T-cell (primary cell): ENCODE results near the gene SMARCB1. TPM values are rescaled to one million over a fixed set of nuclear protein-coding genes. Genes with fewer than 3 reads are reported as not detected.

Source experiments
- ATAC-seq, 4 experiments: fragments of 200-7000 bp in 3 of 4; fragments of 150-1000 bp in 1 of 4; cut with Tn5 transposase; replicated peaks in 1 of 4; 1 replicate in 3 of 4; 2 replicates in 1 of 4; pipeline ENCODE4 v1.10.0; 2021; ENCODE audit warnings: moderate library complexity in 3 of 4, mild to moderate bottlenecking in 2 of 4, moderate number of reproducible peaks in 1 of 4
- CTCF ChIA-PET, 2 donors: fragments of 300-600 bp; sonication (Branson Sonifier 250); formaldehyde crosslinking; loops; one replicate each; lab custom pipeline; 2022; ENCODE audit warnings: antibody characterized with exemption in 2 of 2; lab: Charles Lee
- POLR2A ChIA-PET, 2 donors: fragments of 300-600 bp; sonication (Branson Sonifier 250); formaldehyde crosslinking; loops; one replicate each; lab custom pipeline; 2022; ENCODE audit warnings: antibody characterized with exemption in 2 of 2; lab: Charles Lee
- DNase-seq, 35 experiments: peaks; one replicate each; pipeline versions ENCODE4 v3.0.0 to v3.0.0-alpha.2; 2013 to 2023
- H3K27ac ChIP-seq: one replicate; pipeline ENCODE4 v1.5.1; 2013; ENCODE audit warnings: low read length
- H3K27me3 ChIP-seq, 2 experiments: replicated peaks in 1 of 2; 1 replicate in 1 of 2; 2 replicates in 1 of 2; pipeline versions ENCODE4 v1.6.1 to v1.7.0; 2013; ENCODE audit warnings: low read length in 1 of 2, mixed read lengths in 1 of 2; ENCODE audit not compliant: control insufficient read depth in 2 of 2, insufficient read depth in 2 of 2; ENCODE audit errors: extremely low read depth in 1 of 2
- H3K36me3 ChIP-seq, 2 donors: 1 replicate in 1 of 2; 2 replicates in 1 of 2; pipeline versions ENCODE4 v1.6.1 to v1.7.0; 2013; ENCODE audit warnings: low read length in 1 of 2; ENCODE audit not compliant: control insufficient read depth in 2 of 2, insufficient read depth in 1 of 2; ENCODE audit errors: extremely low read depth in 1 of 2
- H3K4me1 ChIP-seq, 2 experiments: 1 replicate in 1 of 2; 2 replicates in 1 of 2; pipeline versions ENCODE4 v1.6.1 to v1.7.0; 2013; ENCODE audit warnings: low read length in 2 of 2, mixed read lengths in 1 of 2; ENCODE audit not compliant: insufficient read depth in 2 of 2, control insufficient read depth in 1 of 2; ENCODE audit errors: extremely low read depth in 1 of 2
- H3K4me3 ChIP-seq, 2 donors: 1 replicate in 1 of 2; 2 replicates in 1 of 2; pipeline versions ENCODE4 v1.5.1 to v1.7.0; 2013; ENCODE audit warnings: mild to moderate bottlenecking in 2 of 2, low read length in 1 of 2, moderate library complexity in 1 of 2; ENCODE audit not compliant: control insufficient read depth in 1 of 2; ENCODE audit errors: extremely low read depth in 1 of 2
- H3K9me3 ChIP-seq: 2 replicates; pipeline ENCODE4 v1.7.0; 2013
- H3K27ac Mint-ChIP-seq, 2 donors: one replicate each; pipeline ENCODE4 v1.8.0; 2020 to 2021; ENCODE audit warnings: mild to moderate bottlenecking in 2 of 2, mixed read lengths in 2 of 2
- H3K27me3 Mint-ChIP-seq, 2 donors: one replicate each; pipeline ENCODE4 v1.8.0; 2021 to 2022; ENCODE audit warnings: mixed read lengths in 2 of 2
- H3K36me3 Mint-ChIP-seq: one replicate; pipeline ENCODE4 v1.8.0; 2021; ENCODE audit warnings: mixed read lengths
- H3K4me1 Mint-ChIP-seq, 3 donors: one replicate each; pipeline ENCODE4 v1.8.0; 2020 to 2022; ENCODE audit warnings: mixed read lengths in 3 of 3, mild to moderate bottlenecking in 1 of 3
- H3K4me3 Mint-ChIP-seq, 3 donors: one replicate each; pipeline ENCODE4 v1.8.0; 2020 to 2022; ENCODE audit warnings: mild to moderate bottlenecking in 3 of 3, mixed read lengths in 3 of 3, moderate library complexity in 3 of 3
- H3K9me3 Mint-ChIP-seq, 3 donors: one replicate each; pipeline ENCODE4 v1.8.0; 2020 to 2022; ENCODE audit warnings: mixed read lengths in 3 of 3
- WGBS: methylation state at CpG from one replicate; pipeline ENCODE4 v1.1.5; 2013; ENCODE audit warnings: missing lambda C conversion rate; ENCODE audit not compliant: insufficient coverage; 5-methylcytosine and 5-hydroxymethylcytosine counted together
- total RNA-seq, 35 experiments: library from RNA in 6 of 35; stranded (reverse) in 6 of 35; fragments of 120-200 nt in 1 of 35; gene quantifications; one replicate each; pipeline versions ENCODE4 v1.2.1 to v1.2.4 and lab custom pipeline; 2013 to 2026

SMARCB1 gene
- total RNA-seq, 5 donors from 2014 or later (not counting 1 experiment from before 2014, with no cell fraction given), result 50.2 to 57.7 (median 54.3) TPM

- H3K27ac ChIP-seq, result no peak overlapping the region
- ChIA-PET CTCF (no interaction called here), POLR2A (no interaction called here)
- no peaks in the 10 kb centered on the region for H3K27me3 ChIP-seq
- H3K27ac Mint-ChIP-seq, result peak overlapping the region in 1 of 2 donors; percentile 55
- H3K4me1 Mint-ChIP-seq, result peaks cover 0 to 10% (median 0%) of the 10 kb centered on the region in 3 donors
- no peaks in the 10 kb centered on the region for H3K4me1 ChIP-seq
- H3K36me3 Mint-ChIP-seq, result peaks cover 50% of the 10 kb centered on the region
- no peaks in the 10 kb centered on the region for H3K9me3 ChIP-seq
- DNase-seq, result no peak
- H3K4me3 Mint-ChIP-seq, result no peak overlapping the region
- WGBS, result 95% methylated on average over 6 of the region's 8 CpGs
- H3K4me3 ChIP-seq, result no peak overlapping the region
- H3K27me3 Mint-ChIP-seq, result no peaks in the 10 kb centered on the region
- ATAC-seq, result no peak
- H3K36me3 ChIP-seq, result peaks cover 33 to 72% of the 10 kb centered on the region in 2 donors
- no peaks in the 10 kb centered on the region for H3K9me3 Mint-ChIP-seq
These were observed 15.2 kb downstream of the SMARCB1 start for GRCh38 chr22:23801886-23802377.

- H3K27me3 Mint-ChIP-seq, result no peaks in the 10 kb centered on the region
- Histone ChIP-seq H3K4me3 (no peak overlapping the region), H3K9me3 (no peaks in the 10 kb centered on the region), H3K27ac (no peak overlapping the region), H3K36me3 (peaks cover 33 to 67% of the 10 kb centered on the region in 2 donors), H3K4me1 (no peaks in the 10 kb centered on the region), H3K27me3 (no peaks in the 10 kb centered on the region)
- CTCF ChIA-PET, result no interaction called here
- DNase-seq, result no peak
- 89% methylated on average over 20 of the region's 21 CpGs for WGBS
- H3K4me1 Mint-ChIP-seq, result peaks cover 0 to 10% (median 0%) of the 10 kb centered on the region in 3 donors
- no peak overlapping the region for H3K27ac Mint-ChIP-seq
- H3K36me3 Mint-ChIP-seq, result peaks cover 53% of the 10 kb centered on the region
- H3K9me3 Mint-ChIP-seq, result no peaks in the 10 kb centered on the region
- no peak overlapping the region for H3K4me3 Mint-ChIP-seq
- POLR2A ChIA-PET, result no interaction called here
- ATAC-seq, result no peak
These were observed 16.4 kb downstream of the SMARCB1 start for GRCh38 chr22:23803001-23803819.

- 89% methylated on average over 6 of the region's 12 CpGs for WGBS
- no peak overlapping the region for H3K4me3 ChIP-seq
- H3K9me3 ChIP-seq, result no peaks in the 10 kb centered on the region
- Mint-ChIP-seq H3K9me3 (no peaks in the 10 kb centered on the region), H3K4me1 (peaks cover 0 to 10% (median 0%) of the 10 kb centered on the region in 3 donors), H3K36me3 (peaks cover 49% of the 10 kb centered on the region), H3K27me3 (no peaks in the 10 kb centered on the region), H3K4me3 (no peak overlapping the region), H3K27ac (no peak overlapping the region)
- no peak for DNase-seq
- ChIA-PET POLR2A (no interaction called here), CTCF (no interaction called here)
- ATAC-seq, result no peak
- H3K4me1 ChIP-seq, result no peaks in the 10 kb centered on the region
- H3K36me3 ChIP-seq, result peaks cover 28 to 59% of the 10 kb centered on the region in 2 donors
- H3K27me3 ChIP-seq, result no peaks in the 10 kb centered on the region
- H3K27ac ChIP-seq, result no peak overlapping the region
These were observed 18.1 kb downstream of the SMARCB1 start for GRCh38 chr22:23804781-23805291.

GRCh38 chr22:23806837-23807236 lies 20.1 kb downstream of the SMARCB1 start:
- POLR2A ChIA-PET, result no interaction called here
- Mint-ChIP-seq H3K36me3 (peaks cover 41% of the 10 kb centered on the region), H3K27ac (peak overlapping the region in 1 of 2 donors; percentile 22), H3K4me3 (no peak overlapping the region), H3K4me1 (peaks cover 0 to 2% (median 0%) of the 10 kb centered on the region in 3 donors), H3K9me3 (no peaks in the 10 kb centered on the region), H3K27me3 (no peaks in the 10 kb centered on the region)
- ATAC-seq, result no peak
- CTCF ChIA-PET, result interaction anchor here in 1 of 2 donors (0.6 kb wide), 1 partner anchor 32 kb away, joined by 3 read pairs; no protein-coding TSS in a partner anchor
- no peaks in the 10 kb centered on the region for H3K4me1 ChIP-seq
- H3K27ac ChIP-seq, result no peak overlapping the region
- H3K9me3 ChIP-seq, result no peaks in the 10 kb centered on the region
- peaks cover 15 to 43% of the 10 kb centered on the region in 2 donors for H3K36me3 ChIP-seq
- no peaks in the 10 kb centered on the region for H3K27me3 ChIP-seq
- no CpG with 5 or more reads among the region's 1 CpG for WGBS
- H3K4me3 ChIP-seq, result no peak overlapping the region
- DNase-seq, result no peak

GRCh38 chr22:23812378-23812777 lies 25.6 kb downstream of the SMARCB1 start:
- no peaks in the 10 kb centered on the region for H3K27me3 Mint-ChIP-seq
- ATAC-seq, result no peak
- Histone ChIP-seq H3K4me1 (no peaks in the 10 kb centered on the region), H3K4me3 (no peak overlapping the region), H3K27me3 (no peaks in the 10 kb centered on the region), H3K27ac (no peak overlapping the region), H3K9me3 (no peaks in the 10 kb centered on the region), H3K36me3 (peaks cover 10 to 22% of the 10 kb centered on the region in 2 donors)
- H3K36me3 Mint-ChIP-seq, result peaks cover 42% of the 10 kb centered on the region
- ChIA-PET CTCF (no interaction called here), POLR2A (no interaction called here)
- no peaks in the 10 kb centered on the region for H3K4me1 Mint-ChIP-seq
- no peaks in the 10 kb centered on the region for H3K9me3 Mint-ChIP-seq
- no peak overlapping the region for H3K27ac Mint-ChIP-seq
- no peak overlapping the region for H3K4me3 Mint-ChIP-seq
- 100% methylated on average over 2 of the region's 4 CpGs for WGBS
- DNase-seq, result no peak

GRCh38 chr22:23815541-23816155 lies 28.9 kb downstream of the SMARCB1 start:
- no peak overlapping the region for H3K4me3 Mint-ChIP-seq
- ChIA-PET CTCF (no interaction called here), POLR2A (no interaction called here)
- Histone ChIP-seq H3K36me3 (peaks cover 10 to 43% of the 10 kb centered on the region in 2 donors), H3K27ac (no peak overlapping the region), H3K4me3 (no peak overlapping the region), H3K27me3 (no peaks in the 10 kb centered on the region), H3K4me1 (no peaks in the 10 kb centered on the region), H3K9me3 (no peaks in the 10 kb centered on the region)
- no peak overlapping the region for H3K27ac Mint-ChIP-seq
- ATAC-seq (no peak), DNase-seq (no peak)
- H3K9me3 Mint-ChIP-seq, result no peaks in the 10 kb centered on the region
- no peaks in the 10 kb centered on the region for H3K27me3 Mint-ChIP-seq
- peaks cover 55% of the 10 kb centered on the region for H3K36me3 Mint-ChIP-seq
- peaks cover 0 to 9% (median 0%) of the 10 kb centered on the region in 3 donors for H3K4me1 Mint-ChIP-seq
- WGBS, result 96% methylated on average over 4 of the region's 10 CpGs
